Endodermal cell (in vitro differentiated cells): ENCODE data around the gene DYRK1B. TPM values are rescaled to one million over a fixed set of nuclear protein-coding genes. Genes with fewer than 3 reads are reported as not detected.

ENCODE experiments used
- DNase-seq: peaks from one replicate; pipeline ENCODE4 v3.0.0-alpha.2; 2017
- H3K27ac ChIP-seq: 2 replicates; pipeline ENCODE4 v1.5.1; 2013; ENCODE audit warnings: mild to moderate bottlenecking, low read depth, low read length, moderate library complexity
- H3K27me3 ChIP-seq: 2 replicates; pipeline ENCODE4 v1.6.1; 2013; ENCODE audit warnings: mild to moderate bottlenecking, low read length, moderate library complexity; ENCODE audit not compliant: insufficient read depth, control insufficient read depth, poor library complexity, severe bottlenecking
- H3K36me3 ChIP-seq: 2 replicates; pipeline ENCODE4 v1.7.0; 2013; ENCODE audit warnings: mild to moderate bottlenecking, low read length, moderate library complexity; ENCODE audit not compliant: control insufficient read depth, insufficient read depth
- H3K4me1 ChIP-seq: one replicate; pipeline ENCODE4 v1.7.0; 2013; ENCODE audit warnings: low read length; ENCODE audit not compliant: control insufficient read depth, insufficient read depth
- H3K4me3 ChIP-seq: 2 replicates; pipeline ENCODE4 v1.5.1; 2013; ENCODE audit warnings: mild to moderate bottlenecking, low read length, moderate library complexity
- H3K9ac ChIP-seq: 2 replicates; pipeline ENCODE4 v1.6.1; 2013; ENCODE audit warnings: mild to moderate bottlenecking, low read length, moderate library complexity; ENCODE audit not compliant: poor library complexity, severe bottlenecking; ENCODE audit errors: extremely low read depth
- H3K9me3 ChIP-seq: 2 replicates; pipeline ENCODE4 v1.6.1; 2013; ENCODE audit warnings: mild to moderate bottlenecking, low read length, moderate library complexity; ENCODE audit not compliant: control insufficient read depth
- H3K27ac Mint-ChIP-seq: 2 replicates; pipeline ENCODE4 v1.8.0; 2020; ENCODE audit warnings: mixed read lengths
- H3K27me3 Mint-ChIP-seq: 2 replicates; pipeline ENCODE4 v1.8.0; 2021; ENCODE audit warnings: mild to moderate bottlenecking, mixed read lengths; ENCODE audit not compliant: insufficient read depth
- H3K36me3 Mint-ChIP-seq: 2 replicates; pipeline ENCODE4 v1.8.0; 2020; ENCODE audit warnings: low read depth, mixed read lengths
- H3K4me1 Mint-ChIP-seq: 2 replicates; pipeline ENCODE4 v1.8.0; 2020; ENCODE audit warnings: mixed read lengths
- H3K4me3 Mint-ChIP-seq: 2 replicates; pipeline ENCODE4 v1.8.0; 2020; ENCODE audit warnings: mild to moderate bottlenecking, moderate library complexity, mixed read lengths
- H3K9me3 Mint-ChIP-seq: 2 replicates; pipeline ENCODE4 v1.8.0; 2020; ENCODE audit warnings: mild to moderate bottlenecking, mixed read lengths
- CTCF ChIP-seq: fragments of 200-600 bp; sonication (generic); conservative IDR thresholded peaks from 2 replicates; pipeline ENCODE4 v1.5.0; 2021; ENCODE audit warnings: antibody characterized with exemption, mild to moderate bottlenecking
- WGBS, 2 experiments: methylation state at CpG; one replicate each; pipeline versions ENCODE4 v1.1.5 to v1.1.7; 2013; ENCODE audit warnings: missing lambda C conversion rate in 2 of 2, mixed read lengths in 1 of 2; ENCODE audit not compliant: insufficient coverage in 1 of 2, insufficient read length in 1 of 2; 5-methylcytosine and 5-hydroxymethylcytosine counted together
- total RNA-seq, 2 donors: library from RNA; stranded (reverse); fragmentation: NEBNext Ultra II Directional in 1 of 2; extraction: Animal tissue kit (Norgen Biotek cat#: 25700) in 1 of 2; gene quantifications; 2 replicates in 1 of 2; 3 replicates in 1 of 2; pipeline ENCODE4 v1.2.1, GENCODE V29; 2021

The DYRK1B gene
- total RNA-seq, 2 donors from 2014 or later = 21.8 to 37.7 TPM

GRCh38 chr19:39813264-39813993 lies 20.5 kb downstream of the DYRK1B start:
- no peaks in the 10 kb centered on the region for H3K36me3 Mint-ChIP-seq
- no peaks in the 10 kb centered on the region for H3K9me3 ChIP-seq

GRCh38 chr19:39811064-39811463 lies 22.9 kb downstream of the DYRK1B start:
- Histone ChIP-seq H3K4me3 (no peak overlapping the region), H3K9ac (no peak overlapping the region), H3K9me3 (no peaks in the 10 kb centered on the region), H3K36me3 (no peaks in the 10 kb centered on the region), H3K27me3 (no peaks in the 10 kb centered on the region), H3K4me1 (no peaks in the 10 kb centered on the region), H3K27ac (no peak overlapping the region)
- no peak for TF ChIP-seq CTCF
- H3K36me3 Mint-ChIP-seq = no peaks in the 10 kb centered on the region
- H3K4me3 Mint-ChIP-seq = no peak overlapping the region
- H3K9me3 Mint-ChIP-seq = no peaks in the 10 kb centered on the region
- H3K27ac Mint-ChIP-seq = no peak overlapping the region
- H3K4me1 Mint-ChIP-seq = no peaks in the 10 kb centered on the region
- 97 to 100% methylated on average over 4 of the region's 4 CpGs for WGBS, 2 experiments
- DNase-seq = no peak
- H3K27me3 Mint-ChIP-seq = no peaks in the 10 kb centered on the region

More at GRCh38 chr19:39813264-39813993, 20.5 kb downstream of the DYRK1B start:
- H3K4me1 Mint-ChIP-seq = no peaks in the 10 kb centered on the region
- no peak for DNase-seq
- H3K4me3 Mint-ChIP-seq = no peak overlapping the region
- TF ChIP-seq CTCF = no peak
- Histone ChIP-seq H3K4me3 (no peak overlapping the region), H3K27ac (no peak overlapping the region), H3K36me3 (no peaks in the 10 kb centered on the region), H3K4me1 (no peaks in the 10 kb centered on the region), H3K27me3 (no peaks in the 10 kb centered on the region), H3K9ac (no peak overlapping the region)
- H3K9me3 Mint-ChIP-seq = no peaks in the 10 kb centered on the region
- H3K27ac Mint-ChIP-seq = no peak overlapping the region
- no peaks in the 10 kb centered on the region for H3K27me3 Mint-ChIP-seq
- WGBS, 2 experiments = 89 to 92% methylated on average over 8 to 9 of the region's 9 CpGs

- Mint-ChIP-seq H3K27me3 (no peaks in the 10 kb centered on the region), H3K4me1 (no peaks in the 10 kb centered on the region), H3K4me3 (no peak overlapping the region), H3K36me3 (no peaks in the 10 kb centered on the region), H3K9me3 (no peaks in the 10 kb centered on the region), H3K27ac (no peak overlapping the region)
- H3K9me3 ChIP-seq = no peaks in the 10 kb centered on the region
- no peaks in the 10 kb centered on the region for H3K4me1 ChIP-seq
- no peak for DNase-seq
- no peak overlapping the region for H3K4me3 ChIP-seq
- no peak overlapping the region for H3K27ac ChIP-seq
- WGBS, 2 experiments = 87 to 92% methylated on average over 2 to 4 of the region's 4 CpGs
- H3K36me3 ChIP-seq = no peaks in the 10 kb centered on the region
- no peaks in the 10 kb centered on the region for H3K27me3 ChIP-seq
- no peak for TF ChIP-seq CTCF
- no peak overlapping the region for H3K9ac ChIP-seq
Measured at GRCh38 chr19:39810424-39810823, 23.5 kb downstream of the DYRK1B start.
